ENCODE measurements around the gene CACNA2D4. TPM values are rescaled to one million over a fixed set of nuclear protein-coding genes. Genes with fewer than 3 reads are reported as not detected.

CACNA2D4 gene
- total RNA-seq, 1 donor from 2014 or later = 0.58 TPM

GRCh38 chr12:1811948-1812291 lies 106.5 kb downstream of the CACNA2D4 start:
- peaks cover 15% of the 10 kb centered on the region for H3K27me3 ChIP-seq (ENCODE audit: control insufficient read depth, insufficient read depth, low read length)
- no peak for DNase-seq (ENCODE audit: low read depth)
- TF ChIP-seq CTCF (IDR thresholded peaks at IDR 0.05; ENCODE audit: insufficient read depth, low read length, poor library complexity, severe bottlenecking) = no peak
- no peaks in the 10 kb centered on the region for H3K36me3 ChIP-seq (ENCODE audit: control insufficient read depth, insufficient read depth, low read length)
- H3K4me3 ChIP-seq (ENCODE audit: low read depth, low read length) = no peak overlapping the region

- DNase-seq (ENCODE audit: low read depth) = no peak
- H3K4me3 ChIP-seq (ENCODE audit: low read depth, low read length) = no peak overlapping the region
These were observed 107.0 kb downstream of the CACNA2D4 start for GRCh38 chr12:1811281-1811947.

GRCh38 chr12:1810931-1811280 lies 107.5 kb downstream of the CACNA2D4 start:
- no peak for TF ChIP-seq CTCF (IDR thresholded peaks at IDR 0.05; ENCODE audit: insufficient read depth, low read length, poor library complexity, severe bottlenecking)
- Histone ChIP-seq H3K27me3 (ENCODE audit: control insufficient read depth, insufficient read depth, low read length) (peaks cover 15% of the 10 kb centered on the region), H3K36me3 (ENCODE audit: control insufficient read depth, insufficient read depth, low read length) (no peaks in the 10 kb centered on the region), H3K4me3 (ENCODE audit: low read depth, low read length) (no peak overlapping the region)
- DNase-seq (ENCODE audit: low read depth) = no peak

More at GRCh38 chr12:1811281-1811947, 107.0 kb downstream of the CACNA2D4 start:
- Histone ChIP-seq H3K36me3 (ENCODE audit: control insufficient read depth, insufficient read depth, low read length) (no peaks in the 10 kb centered on the region), H3K27me3 (ENCODE audit: control insufficient read depth, insufficient read depth, low read length) (peaks cover 15% of the 10 kb centered on the region)
- no peak for TF ChIP-seq CTCF (IDR thresholded peaks at IDR 0.05; ENCODE audit: insufficient read depth, low read length, poor library complexity, severe bottlenecking)

GRCh38 chr12:1810201-1810930 lies 108.1 kb downstream of the CACNA2D4 start:
- TF ChIP-seq CTCF (IDR thresholded peaks at IDR 0.05; ENCODE audit: insufficient read depth, low read length, poor library complexity, severe bottlenecking) = no peak
- DNase-seq (ENCODE audit: low read depth) = no peak
- H3K27me3 ChIP-seq (ENCODE audit: control insufficient read depth, insufficient read depth, low read length) = peaks cover 12% of the 10 kb centered on the region
- H3K36me3 ChIP-seq (ENCODE audit: control insufficient read depth, insufficient read depth, low read length) = no peaks in the 10 kb centered on the region
- no peak overlapping the region for H3K4me3 ChIP-seq (ENCODE audit: low read depth, low read length)

GRCh38 chr12:1809591-1810190 lies 108.8 kb downstream of the CACNA2D4 start:
- no peak for DNase-seq (ENCODE audit: low read depth)
- Histone ChIP-seq H3K4me3 (ENCODE audit: low read depth, low read length) (no peak overlapping the region), H3K36me3 (ENCODE audit: control insufficient read depth, insufficient read depth, low read length) (no peaks in the 10 kb centered on the region), H3K27me3 (ENCODE audit: control insufficient read depth, insufficient read depth, low read length) (peaks cover 12% of the 10 kb centered on the region)
- TF ChIP-seq CTCF (IDR thresholded peaks at IDR 0.05; ENCODE audit: insufficient read depth, low read length, poor library complexity, severe bottlenecking) = no peak
